SK-N-SH (cell line): Measurements from ENCODE around the gene NEURL1. TPM values are rescaled to one million over a fixed set of nuclear protein-coding genes. Genes with fewer than 3 reads are reported as not detected.

Experiments
- CTCF ChIA-PET: fragments of 300-600, 350-600 bp; formaldehyde crosslinking; extraction: SDS; loops from one replicate; lab custom pipeline; 2021; lab: Yijun Ruan, JAX
- POLR2A ChIA-PET: fragments of 350-600 bp; sonication (Branson Sonifier 250); formaldehyde crosslinking; extraction: SDS; loops from one replicate; lab custom pipeline; 2020; ENCODE audit warnings: antibody characterized with exemption, inconsistent platforms; lab: Yijun Ruan, JAX
- DNase-seq: peaks from one replicate; pipeline ENCODE4 v3.0.0; 2012
- H2AFZ ChIP-seq: fragments of 200-600 bp; sonication (generic); 2 replicates; pipeline ENCODE4 v1.8.1; 2016; ENCODE audit warnings: antibody characterized with exemption, mild to moderate bottlenecking, low read depth
- H3F3A ChIP-seq: fragments of 200-600 bp; sonication (generic); replicated peaks from 2 replicates; pipeline ENCODE3; 2016; ENCODE audit warnings: antibody characterized with exemption, mild to moderate bottlenecking; ENCODE audit not compliant: insufficient read depth
- H3K27ac ChIP-seq, 2 experiments: fragments of 200-500 bp in 1 of 2; fragments of 200-600 bp in 1 of 2; sonication (Bioruptor generic) in 1 of 2; sonication (generic), shearing (Covaris generic) in 1 of 2; 2 replicates each; pipeline versions ENCODE4 v1.5.1 to v1.6.1; 2014 to 2016; ENCODE audit warnings: low read depth in 2 of 2, inconsistent platforms in 1 of 2, low read length in 1 of 2, mild to moderate bottlenecking in 1 of 2, mixed read lengths in 1 of 2
- H3K27me3 ChIP-seq: fragments of 200-600 bp; sonication (generic), shearing (Covaris generic); 2 replicates; pipeline ENCODE4 v1.6.1; 2016; ENCODE audit warnings: mixed run types; ENCODE audit not compliant: insufficient read depth
- H3K36me3 ChIP-seq, 2 experiments: fragments of 200-500 bp in 1 of 2; fragments of 200-600 bp in 1 of 2; sonication (Bioruptor generic) in 1 of 2; sonication (generic) in 1 of 2; replicated peaks in 1 of 2; 2 replicates each; pipeline versions ENCODE3 to v1.5.1; 2014 to 2016; ENCODE audit warnings: low read length in 1 of 2, mild to moderate bottlenecking in 1 of 2; ENCODE audit not compliant: insufficient read depth in 2 of 2, control insufficient read depth in 1 of 2
- H3K4me1 ChIP-seq, 2 experiments: fragments of 200-500 bp in 1 of 2; fragments of 200-600 bp in 1 of 2; sonication (Bioruptor generic) in 1 of 2; sonication (generic), shearing (Covaris generic) in 1 of 2; 2 replicates each; pipeline versions ENCODE4 v1.5.1 to v1.6.1; 2014 to 2016; ENCODE audit warnings: low read depth in 1 of 2, low read length in 1 of 2, mixed run types in 1 of 2; ENCODE audit not compliant: insufficient read depth in 2 of 2, control insufficient read depth in 1 of 2
- H3K4me2 ChIP-seq: fragments of 200-600 bp; sonication (generic), shearing (Covaris generic); 2 replicates; pipeline ENCODE4 v1.6.1; 2017; ENCODE audit warnings: mixed run types
- H3K4me3 ChIP-seq, 2 experiments: fragments of 200-500 bp in 1 of 2; fragments of 200-600 bp in 1 of 2; sonication (Bioruptor generic) in 1 of 2; sonication (generic), shearing (Covaris generic) in 1 of 2; 2 replicates each; pipeline versions ENCODE4 v1.5.1 to v1.8.1; 2014 to 2016; ENCODE audit warnings: low read depth in 2 of 2, inconsistent platforms in 1 of 2, low read length in 1 of 2, mild to moderate bottlenecking in 1 of 2, mixed read lengths in 1 of 2, moderate library complexity in 1 of 2
- H3K79me2 ChIP-seq: fragments of 200-600 bp; sonication (generic); 2 replicates; pipeline ENCODE4 v1.8.1; 2017; ENCODE audit warnings: mild to moderate bottlenecking; ENCODE audit not compliant: insufficient read depth
- H3K9ac ChIP-seq: fragments of 200-600 bp; sonication (generic); 2 replicates; pipeline ENCODE4 v1.6.1; 2017; ENCODE audit warnings: mixed run types
- H3K9me2 ChIP-seq: fragments of 200-600 bp; sonication (generic); 2 replicates; pipeline ENCODE4 v1.6.1; 2017; ENCODE audit warnings: mixed run types
- H3K9me3 ChIP-seq: fragments of 200-600 bp; sonication (generic); 2 replicates; pipeline ENCODE4 v1.6.1; 2017; ENCODE audit warnings: mixed run types, mild to moderate bottlenecking, moderate library complexity
- H4K20me1 ChIP-seq: fragments of 200-600 bp; sonication (generic); 2 replicates; pipeline ENCODE4 v1.6.1; 2017; ENCODE audit warnings: mild to moderate bottlenecking, mixed run types; ENCODE audit not compliant: insufficient read depth
- CHD2 ChIP-seq: fragments of 150-350 bp; IDR thresholded peaks from 2 replicates; pipeline ENCODE4 v1.6.1; 2018; ENCODE audit warnings: low read length; ENCODE audit not compliant: partially characterized antibody
- CTCF ChIP-seq: fragments of 200-600 bp; sonication (generic); IDR thresholded peaks from 2 replicates; pipeline ENCODE4 v1.6.1; 2017; ENCODE audit warnings: antibody characterized with exemption, mild to moderate bottlenecking, moderate library complexity
- ELF1 ChIP-seq: IDR thresholded peaks from 2 replicates; pipeline ENCODE4 v1.4.0; 2012
- EP300 ChIP-seq, 2 experiments: IDR thresholded peaks; 2 replicates each; pipeline versions ENCODE4 v1.4.0 to v1.6.1; 2012; ENCODE audit warnings: borderline replicate concordance in 1 of 2, low read depth in 1 of 2, low read length in 1 of 2
- FOSL2 ChIP-seq: IDR thresholded peaks from 2 replicates; pipeline ENCODE4 v1.4.0; 2012; ENCODE audit warnings: low read depth, mild to moderate bottlenecking, moderate library complexity, borderline replicate concordance
- FOXJ3 ChIP-seq: sonication (generic); formaldehyde crosslinking; IDR thresholded peaks from 2 replicates; pipeline ENCODE4 v1.5.1; 2020; ENCODE audit warnings: mild to moderate bottlenecking, missing genetic modification reagents
- FOXM1 ChIP-seq: IDR thresholded peaks from 2 replicates; pipeline ENCODE4 v1.4.0; 2012; ENCODE audit warnings: low read depth, mild to moderate bottlenecking
- GATA2 ChIP-seq: sonication (generic); formaldehyde crosslinking; IDR thresholded peaks from 2 replicates; pipeline ENCODE4 v1.5.0; 2020; ENCODE audit warnings: mild to moderate bottlenecking, missing genetic modification reagents
- IRF3 ChIP-seq: fragments of 150-350 bp; IDR thresholded peaks from 2 replicates; pipeline ENCODE4 v1.6.1; 2016; ENCODE audit warnings: mild to moderate bottlenecking, low read depth, low read length
- JUND ChIP-seq: IDR thresholded peaks from 2 replicates; pipeline ENCODE4 v1.4.0; 2012
- MXI1 ChIP-seq: IDR thresholded peaks from 2 replicates; pipeline ENCODE4 v1.6.1; 2012; ENCODE audit warnings: mild to moderate bottlenecking, low read depth, low read length, improper control_type of control experiment
- NRF1 ChIP-seq: IDR thresholded peaks from 2 replicates; pipeline ENCODE4 v1.6.1; 2012; ENCODE audit warnings: low read depth, mild to moderate bottlenecking, low read length
- RAD21 ChIP-seq: IDR thresholded peaks from 2 replicates; pipeline ENCODE4 v1.6.1; 2012; ENCODE audit warnings: mild to moderate bottlenecking, low read length
- REST ChIP-seq: IDR thresholded peaks from 2 replicates; pipeline ENCODE4 v1.6.1; 2012; ENCODE audit warnings: mild to moderate bottlenecking, low read depth, low read length, moderate library complexity
- RXRA ChIP-seq: IDR thresholded peaks from 2 replicates; pipeline ENCODE4 v1.4.0; 2012; ENCODE audit warnings: low read depth, mild to moderate bottlenecking, borderline replicate concordance
- SIN3A ChIP-seq: IDR thresholded peaks from 2 replicates; pipeline ENCODE4 v1.6.1; 2012; ENCODE audit warnings: low read depth, mild to moderate bottlenecking, low read length, moderate library complexity, borderline replicate concordance
- TCF12 ChIP-seq: IDR thresholded peaks from 2 replicates; pipeline ENCODE4 v1.4.0; 2012
- USF1 ChIP-seq: IDR thresholded peaks from 2 replicates; pipeline ENCODE4 v1.4.0; 2012; ENCODE audit warnings: low read depth, borderline replicate concordance
- WGBS: methylation state at CpG from one replicate; pipeline ENCODE4 v1.1.6; 2017; ENCODE audit warnings: low lambda C conversion rate; 5-methylcytosine and 5-hydroxymethylcytosine counted together
- polyA plus RNA-seq, 3 experiments: library from polyadenylated mRNA; depleted of rRNA; stranded (reverse); fragments of >200 nt; gene quantifications; 2 replicates each; pipeline ENCODE4 v1.2.3, GENCODE V29; 2012

The NEURL1 gene
- polyA plus RNA-seq, 1 of the 3 experiments (the other 2 are of a cell fraction) = 0.05 TPM

GRCh38 chr10:103640436-103641181 is 147.1 kb downstream of the NEURL1 start:
- Histone ChIP-seq H3K36me3 (no peaks in the 10 kb centered on the region), H3K27ac (peak overlapping the region in 1 of 2 experiments; percentile 3; a peak in 1 of 4 replicates), H3K9me3 (no peaks in the 10 kb centered on the region), H3K4me1 (peaks cover 2 to 45% of the 10 kb centered on the region in 2 experiments; a peak in 2 of 4 replicates), H3K9me2 (no peaks in the 10 kb centered on the region), H3K4me2 (no peak overlapping the region), H4K20me1 (no peaks in the 10 kb centered on the region), H3K27me3 (no peaks in the 10 kb centered on the region), H3F3A (peaks cover 10% of the 10 kb centered on the region), H3K9ac (no peak overlapping the region), H3K4me3 (no peak overlapping the region), H3K79me2 (no peaks in the 10 kb centered on the region), H2AFZ (no peak overlapping the region)
- 86% methylated on average over 11 of the region's 11 CpGs for WGBS
- no peak for TF ChIP-seq REST
- TF ChIP-seq CHD2 = no peak
- TF ChIP-seq GATA2 (CRISPR knock-in tag) = no peak
- TF ChIP-seq USF1 = no peak
- TF ChIP-seq JUND = no peak
- TF ChIP-seq EP300 (IDR thresholded peaks at IDR 0.05; ENCODE audit: borderline replicate concordance in 1 of 2, low read depth in 1 of 2, low read length in 1 of 2) = no peak
- TF ChIP-seq NRF1 = no peak
- no peak for TF ChIP-seq RAD21
- TF ChIP-seq SIN3A = no peak
- ChIA-PET POLR2A (no interaction called here), CTCF (interaction anchor here (1.2 to 5.3 kb wide), 3 partner anchors 10 to 71 kb away, joined by 3 to 20 read pairs (median 4); no protein-coding TSS in a partner anchor)
- DNase-seq = no peak

GRCh38 chr10:103641326-103641725 is 147.8 kb downstream of the NEURL1 start:
- Histone ChIP-seq H3K36me3 (no peaks in the 10 kb centered on the region), H3K27me3 (no peaks in the 10 kb centered on the region), H3K9me2 (no peaks in the 10 kb centered on the region), H3K4me3 (no peak overlapping the region), H3K4me1 (peaks cover 6 to 40% of the 10 kb centered on the region in 2 experiments; a peak in 2 of 4 replicates), H3K79me2 (no peaks in the 10 kb centered on the region), H3K9ac (no peak overlapping the region), H3K27ac (no peak overlapping the region), H3K4me2 (no peak overlapping the region), H3K9me3 (no peaks in the 10 kb centered on the region), H3F3A (peaks cover 13% of the 10 kb centered on the region), H4K20me1 (no peaks in the 10 kb centered on the region), H2AFZ (no peak overlapping the region)
- CTCF ChIA-PET = interaction anchor here (1.3 to 5.3 kb wide), 2 partner anchors 45 to 70 kb away, joined by 4 to 20 read pairs; no protein-coding TSS in a partner anchor
- WGBS = 89% methylated on average over 3 of the region's 4 CpGs
- no peak for DNase-seq
- POLR2A ChIA-PET = no interaction called here
- no peak for TF ChIP-seq NRF1
- no peak for TF ChIP-seq SIN3A
- no peak for TF ChIP-seq FOSL2
- no peak for TF ChIP-seq IRF3
- no peak for TF ChIP-seq MXI1
- no peak for TF ChIP-seq CTCF
- no peak for TF ChIP-seq TCF12
- TF ChIP-seq GATA2 (CRISPR knock-in tag) = no peak
- no peak for TF ChIP-seq RXRA
- no peak for TF ChIP-seq ELF1
- no peak for TF ChIP-seq JUND
- TF ChIP-seq FOXM1 = no peak
- no peak for TF ChIP-seq FOXJ3 (CRISPR knock-in tag)
- TF ChIP-seq RAD21 = no peak
